HFFc6 (cell line): Measurements from ENCODE around the gene SDK2. TPM values are rescaled to one million over a fixed set of nuclear protein-coding genes. Genes with fewer than 3 reads are reported as not detected.

Experiments
- DNase-seq: peaks from one replicate; pipeline ENCODE4 v3.0.0-alpha.2; 2018
- H3K27ac Mint-ChIP-seq: 2 replicates; pipeline ENCODE4 v1.8.0; 2020; ENCODE audit warnings: mild to moderate bottlenecking, mixed read lengths
- H3K27me3 Mint-ChIP-seq: 2 replicates; pipeline ENCODE4 v1.8.0; 2021; ENCODE audit warnings: mild to moderate bottlenecking, moderate library complexity, mixed read lengths; ENCODE audit not compliant: insufficient read depth
- H3K36me3 Mint-ChIP-seq: 2 replicates; pipeline ENCODE4 v1.8.0; 2021; ENCODE audit warnings: low read depth, mixed read lengths
- H3K4me1 Mint-ChIP-seq: 2 replicates; pipeline ENCODE4 v1.8.0; 2020; ENCODE audit warnings: low read depth, mixed read lengths
- H3K4me3 Mint-ChIP-seq: 2 replicates; pipeline ENCODE4 v1.8.0; 2020; ENCODE audit warnings: mild to moderate bottlenecking, moderate library complexity, mixed read lengths
- H3K9me3 Mint-ChIP-seq: 2 replicates; pipeline ENCODE4 v1.8.0; 2020; ENCODE audit warnings: mild to moderate bottlenecking, mixed read lengths
- CTCF ChIP-seq: fragments of 200-600 bp; sonication (generic); IDR thresholded peaks from 2 replicates; pipeline ENCODE4 v1.5.0; 2021; ENCODE audit warnings: antibody characterized with exemption, mild to moderate bottlenecking
- total RNA-seq, 6 experiments: library from RNA; stranded (reverse); fragmentation: NEBNext Ultra II Directional; extraction: Animal tissue kit (Norgen Biotek cat#: 25700); gene quantifications; 2 replicates in 1 of 6; 3 replicates in 5 of 6; pipeline ENCODE4 v1.2.3, GENCODE V29; 2021

The SDK2 gene
- total RNA-seq, 6 experiments from 2014 or later, result 0.03 TPM; not detected in 4

- Mint-ChIP-seq H3K36me3 (no peaks in the 10 kb centered on the region), H3K27ac (no peak overlapping the region), H3K27me3 (peaks cover 16% of the 10 kb centered on the region), H3K4me3 (no peak overlapping the region), H3K9me3 (no peaks in the 10 kb centered on the region), H3K4me1 (peaks cover 10% of the 10 kb centered on the region)
- no peak for TF ChIP-seq CTCF
- no peak for DNase-seq
Measured at GRCh38 chr17:73357318-73357717, 286.9 kb downstream of the SDK2 start.

- H3K36me3 Mint-ChIP-seq, result no peaks in the 10 kb centered on the region
- H3K9me3 Mint-ChIP-seq, result no peaks in the 10 kb centered on the region
- H3K4me1 Mint-ChIP-seq, result peaks cover 10% of the 10 kb centered on the region
- H3K27me3 Mint-ChIP-seq, result peaks cover 14% of the 10 kb centered on the region
- H3K27ac Mint-ChIP-seq, result no peak overlapping the region
- TF ChIP-seq CTCF, result no peak
- DNase-seq, result no peak
- no peak overlapping the region for H3K4me3 Mint-ChIP-seq
Measured at GRCh38 chr17:73356561-73357170, 287.6 kb downstream of the SDK2 start.

GRCh38 chr17:73354423-73355284 is 289.6 kb downstream of the SDK2 start:
- no peak for DNase-seq
- Mint-ChIP-seq H3K27ac (no peak overlapping the region), H3K27me3 (peaks cover 16% of the 10 kb centered on the region), H3K4me1 (peaks cover 10% of the 10 kb centered on the region), H3K9me3 (no peaks in the 10 kb centered on the region), H3K4me3 (no peak overlapping the region), H3K36me3 (no peaks in the 10 kb centered on the region)
- TF ChIP-seq CTCF, result no peak

GRCh38 chr17:73352261-73352660 is 292.0 kb downstream of the SDK2 start:
- no peaks in the 10 kb centered on the region for H3K36me3 Mint-ChIP-seq

GRCh38 chr17:73351764-73352163 is 292.5 kb downstream of the SDK2 start:
- Mint-ChIP-seq H3K36me3 (no peaks in the 10 kb centered on the region), H3K27ac (no peak overlapping the region), H3K4me3 (no peak overlapping the region), H3K4me1 (peaks cover 10% of the 10 kb centered on the region), H3K27me3 (peaks cover 8% of the 10 kb centered on the region), H3K9me3 (no peaks in the 10 kb centered on the region)
- no peak for DNase-seq
- TF ChIP-seq CTCF, result no peak

More at GRCh38 chr17:73352261-73352660, 292.0 kb downstream of the SDK2 start:
- TF ChIP-seq CTCF, result no peak
- no peak for DNase-seq
- peaks cover 8% of the 10 kb centered on the region for H3K27me3 Mint-ChIP-seq
- no peak overlapping the region for H3K4me3 Mint-ChIP-seq
- no peaks in the 10 kb centered on the region for H3K9me3 Mint-ChIP-seq
- H3K4me1 Mint-ChIP-seq, result peaks cover 10% of the 10 kb centered on the region
- H3K27ac Mint-ChIP-seq, result no peak overlapping the region
